HG03457 (cell line): ENCODE data around the gene ELF3.
"Not testable (repeated sequence)": the region's sequence is repeated elsewhere in the genome, so short reads cannot be mapped to it uniquely, and the experiment has no call there.

Experiments
- ATAC-seq: cut with Tn5 transposase; IDR thresholded peaks from one replicate; pipeline ENCODE4 v1.9.1; 2021; ENCODE audit warnings: moderate number of reproducible peaks; ENCODE audit not compliant: unreplicated experiment

The ELF3 gene

DNA sequence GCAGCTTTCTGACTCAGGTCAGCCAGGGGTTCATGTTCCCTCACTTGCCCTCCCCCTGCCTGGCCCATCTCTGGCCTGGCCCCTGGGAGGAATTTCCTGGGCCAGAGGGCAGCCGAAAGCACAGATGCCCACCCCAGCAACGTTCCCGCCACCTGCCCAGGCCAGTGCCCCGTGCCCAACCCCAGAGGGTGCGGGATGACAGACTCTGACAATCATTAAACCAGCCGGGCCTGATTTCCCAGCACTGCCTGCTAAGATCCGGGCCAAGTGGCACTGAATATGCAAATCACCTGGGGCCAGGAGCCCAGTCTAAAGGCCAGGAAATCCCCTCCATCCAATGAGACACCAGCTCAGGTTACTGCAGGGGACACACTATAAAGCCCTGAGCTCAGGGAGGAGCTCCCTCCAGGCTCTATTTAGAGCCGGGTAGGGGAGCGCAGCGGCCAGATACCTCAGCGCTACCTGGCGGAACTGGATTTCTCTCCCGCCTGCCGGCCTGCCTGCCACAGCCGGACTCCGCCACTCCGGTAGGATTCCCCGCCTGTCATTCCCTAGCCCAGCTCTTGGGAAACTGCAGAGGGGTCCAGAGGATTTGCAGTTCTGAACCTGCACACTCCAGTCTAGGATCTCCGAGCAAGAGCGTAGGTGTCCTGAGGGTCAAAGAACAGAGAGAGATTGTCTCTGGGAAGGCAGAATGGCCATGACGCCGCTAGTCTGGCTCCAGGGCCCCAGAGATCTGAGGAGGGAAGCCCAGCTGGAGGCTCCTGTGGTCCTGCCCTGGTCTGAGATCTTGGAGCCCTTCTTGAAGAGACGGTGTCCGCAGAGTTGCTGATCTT, at the start of gene ELF3:
TSS of gene ELF3 (plus strand) at position 408 of the 836 bp plus-strand sequence. CDS start 550 bp downstream, outside the sequence.
- ATAC-seq, result peak; percentile 76

DNA sequence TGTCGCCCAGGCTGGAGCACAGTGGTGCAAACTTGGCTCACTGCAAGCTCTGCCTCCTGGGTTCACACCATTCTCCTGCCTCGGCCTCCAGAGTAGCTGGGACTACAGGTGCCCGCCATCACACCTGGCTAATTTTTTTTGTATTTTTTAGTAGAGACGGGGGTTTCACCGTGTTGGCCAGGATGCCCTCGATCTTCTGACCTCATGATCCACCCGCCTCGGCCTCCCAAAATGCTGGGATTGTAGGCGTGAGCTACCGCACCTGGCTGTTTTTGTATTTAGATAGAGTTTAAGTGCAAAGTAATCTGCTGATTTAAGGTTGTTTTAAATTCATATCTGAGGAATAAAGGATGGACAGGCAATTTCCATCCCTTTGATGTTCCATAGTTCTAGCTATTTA, 48.0 kb upstream of the ELF3 start:
- ATAC-seq, result not testable (repeated sequence)

DNA sequence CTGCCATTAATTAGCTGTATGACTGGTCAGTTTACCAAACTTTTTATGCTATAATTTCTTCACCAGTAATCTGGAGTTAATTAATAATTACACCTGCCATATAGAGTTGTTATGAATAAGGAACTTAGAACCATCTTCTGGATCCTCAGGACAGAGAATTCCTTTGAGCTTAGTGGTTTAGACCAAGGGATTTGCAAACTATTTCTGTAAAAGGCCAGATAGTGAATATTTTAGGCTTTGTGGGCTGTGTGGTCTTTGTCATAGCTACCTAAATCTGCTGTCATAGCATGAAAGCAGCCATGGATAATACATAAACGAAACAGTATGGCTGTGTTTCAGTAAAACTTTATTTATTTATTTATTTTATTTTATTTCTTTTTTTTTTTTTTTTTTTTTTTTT, 46.1 kb upstream of the ELF3 start:
- no peak for ATAC-seq

DNA sequence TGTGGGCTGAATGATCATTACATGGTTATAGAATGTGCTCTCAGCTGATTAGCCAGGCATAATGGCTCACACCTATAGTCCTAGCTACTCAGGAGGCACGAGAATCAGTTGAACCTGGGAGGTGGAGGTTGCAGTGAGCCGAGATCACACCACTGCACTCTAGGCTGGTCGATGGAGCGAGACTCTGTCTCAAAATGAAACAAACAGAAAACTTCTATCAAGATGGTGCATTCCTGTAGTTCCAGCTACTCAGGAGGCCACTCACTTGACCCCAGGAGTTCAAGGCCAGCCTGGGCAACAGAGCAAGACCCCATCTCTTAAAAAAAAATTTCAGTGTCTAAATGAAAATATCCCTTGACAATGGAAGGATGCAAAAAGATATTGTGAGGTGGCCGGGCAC, 44.2 kb upstream of the ELF3 start:
- no peak for ATAC-seq

GRCh38 chr1:201968202-201968925, 42.0 kb upstream of the ELF3 start:
- no peak for ATAC-seq

- ATAC-seq, result no peak
Measured at GRCh38 chr1:201970334-201971159, 39.8 kb upstream of the ELF3 start.

DNA sequence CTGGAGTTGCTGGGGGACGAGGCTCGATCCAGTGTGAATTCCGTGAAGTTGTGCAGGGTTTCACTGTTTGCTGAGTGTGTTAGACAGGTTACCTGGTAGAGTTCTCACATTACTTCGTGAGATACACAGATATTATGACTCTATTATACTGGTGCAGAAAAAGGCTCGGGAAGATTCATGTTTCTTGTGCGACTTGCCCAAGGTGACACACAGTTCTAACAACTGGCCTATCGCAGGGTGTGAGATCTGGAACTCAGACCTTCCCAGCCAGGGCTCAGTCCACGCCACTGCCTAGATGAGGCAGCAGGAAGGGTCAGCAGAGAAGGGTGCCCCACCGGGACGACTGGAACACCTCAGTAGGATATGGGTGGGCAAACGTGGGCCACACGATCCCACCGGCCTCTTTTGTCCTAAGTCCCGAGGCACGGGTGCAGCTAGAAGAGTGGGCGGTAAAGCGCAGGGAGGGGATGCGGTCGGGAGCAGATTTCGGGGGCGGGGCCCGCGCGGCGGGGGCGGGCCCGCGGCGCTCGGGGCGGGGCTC, 28.2 kb upstream of the ELF3 start:
- peak; percentile 66 for ATAC-seq

DNA sequence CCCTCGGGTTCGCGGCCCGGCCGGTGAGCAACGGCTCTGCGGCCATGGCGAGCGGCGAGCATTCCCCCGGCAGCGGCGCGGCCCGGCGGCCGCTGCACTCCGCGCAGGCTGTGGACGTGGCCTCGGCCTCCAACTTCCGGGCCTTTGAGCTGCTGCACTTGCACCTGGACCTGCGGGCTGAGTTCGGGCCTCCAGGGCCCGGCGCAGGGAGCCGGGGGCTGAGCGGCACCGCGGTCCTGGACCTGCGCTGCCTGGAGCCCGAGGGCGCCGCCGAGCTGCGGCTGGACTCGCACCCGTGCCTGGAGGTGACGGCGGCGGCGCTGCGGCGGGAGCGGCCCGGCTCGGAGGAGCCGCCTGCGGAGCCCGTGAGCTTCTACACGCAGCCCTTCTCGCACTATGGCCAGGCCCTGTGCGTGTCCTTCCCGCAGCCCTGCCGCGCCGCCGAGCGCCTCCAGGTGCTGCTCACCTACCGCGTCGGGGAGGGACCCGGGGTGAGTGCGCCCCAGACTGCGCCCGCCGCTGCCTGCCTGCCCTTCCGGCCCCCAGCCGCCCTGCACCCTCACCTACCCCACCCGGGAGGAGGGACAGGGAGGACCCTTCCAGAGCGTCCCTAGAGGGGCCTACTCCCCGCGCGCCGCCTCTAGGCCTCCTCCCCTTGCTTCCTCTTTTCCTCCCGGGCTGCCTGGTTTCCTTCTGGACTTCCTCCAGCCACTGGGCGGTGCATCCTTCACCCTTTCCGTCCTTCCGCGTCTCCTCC, 27.6 kb upstream of the ELF3 start, which contains the start of gene RNPEP:
TSS of gene RNPEP (plus strand) at position 26 of the 757 bp plus-strand sequence. CDS start at position 45, 19 bp downstream.
- peak; percentile 38 for ATAC-seq

GRCh38 chr1:201983380-201983805, 27.0 kb upstream of the ELF3 start:
- no peak for ATAC-seq

DNA sequence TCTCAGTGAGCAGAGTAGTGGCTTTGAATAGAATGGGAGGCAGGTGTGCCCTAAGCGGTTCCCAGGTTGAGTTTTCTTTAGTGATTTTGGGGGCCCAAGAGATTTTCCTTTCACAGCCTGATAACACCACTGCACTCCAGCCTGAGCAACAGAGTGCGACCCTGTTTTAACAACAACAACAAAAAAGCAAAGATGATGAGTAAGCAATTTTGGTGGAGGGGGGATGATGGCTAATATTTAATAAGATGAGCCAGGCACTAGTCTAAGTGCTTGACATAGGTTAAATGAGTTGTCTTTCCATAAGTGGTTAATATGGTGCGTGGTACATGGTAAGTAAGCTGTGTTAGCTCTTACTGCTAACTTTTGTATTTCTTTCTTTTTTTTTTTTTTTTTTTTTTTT, 25.9 kb upstream of the ELF3 start:
- ATAC-seq, result no peak

DNA sequence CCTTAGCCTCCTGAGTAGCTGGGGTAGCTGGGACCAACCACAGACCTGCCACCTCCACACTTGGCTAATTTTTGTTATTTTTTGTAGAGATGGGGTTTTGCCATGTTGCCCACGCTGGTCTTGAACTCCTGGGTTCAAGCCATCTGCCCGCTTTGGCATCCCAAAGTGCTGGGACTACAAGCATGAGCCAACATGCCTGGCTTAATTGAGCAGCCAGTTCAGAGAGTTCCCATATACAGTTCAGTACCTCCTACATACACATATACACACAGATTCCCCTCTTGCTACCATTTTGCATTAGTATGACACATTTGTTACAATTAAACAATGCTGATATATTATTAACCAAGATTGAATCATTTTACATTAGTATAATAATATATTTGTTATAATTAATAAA, 25.0 kb upstream of the ELF3 start:
- no peak for ATAC-seq

DNA sequence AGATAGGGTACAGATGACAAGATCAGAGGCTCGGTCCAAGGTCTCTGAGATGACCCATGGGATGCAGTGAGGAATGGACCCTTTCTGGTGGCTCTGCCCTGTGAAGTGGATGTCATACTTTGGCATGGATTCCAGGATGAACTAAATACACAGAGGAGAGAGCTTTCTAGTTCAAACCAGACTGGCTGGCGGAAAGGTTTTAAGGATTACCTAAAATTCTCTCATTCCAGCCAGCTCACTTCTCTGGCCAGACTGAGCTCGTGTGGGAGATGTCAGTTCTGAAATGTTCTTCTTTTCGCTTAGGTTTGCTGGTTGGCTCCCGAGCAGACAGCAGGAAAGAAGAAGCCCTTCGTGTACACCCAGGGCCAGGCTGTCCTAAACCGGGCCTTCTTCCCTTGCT, 21.8 kb upstream of the ELF3 start:
- no peak for ATAC-seq

DNA sequence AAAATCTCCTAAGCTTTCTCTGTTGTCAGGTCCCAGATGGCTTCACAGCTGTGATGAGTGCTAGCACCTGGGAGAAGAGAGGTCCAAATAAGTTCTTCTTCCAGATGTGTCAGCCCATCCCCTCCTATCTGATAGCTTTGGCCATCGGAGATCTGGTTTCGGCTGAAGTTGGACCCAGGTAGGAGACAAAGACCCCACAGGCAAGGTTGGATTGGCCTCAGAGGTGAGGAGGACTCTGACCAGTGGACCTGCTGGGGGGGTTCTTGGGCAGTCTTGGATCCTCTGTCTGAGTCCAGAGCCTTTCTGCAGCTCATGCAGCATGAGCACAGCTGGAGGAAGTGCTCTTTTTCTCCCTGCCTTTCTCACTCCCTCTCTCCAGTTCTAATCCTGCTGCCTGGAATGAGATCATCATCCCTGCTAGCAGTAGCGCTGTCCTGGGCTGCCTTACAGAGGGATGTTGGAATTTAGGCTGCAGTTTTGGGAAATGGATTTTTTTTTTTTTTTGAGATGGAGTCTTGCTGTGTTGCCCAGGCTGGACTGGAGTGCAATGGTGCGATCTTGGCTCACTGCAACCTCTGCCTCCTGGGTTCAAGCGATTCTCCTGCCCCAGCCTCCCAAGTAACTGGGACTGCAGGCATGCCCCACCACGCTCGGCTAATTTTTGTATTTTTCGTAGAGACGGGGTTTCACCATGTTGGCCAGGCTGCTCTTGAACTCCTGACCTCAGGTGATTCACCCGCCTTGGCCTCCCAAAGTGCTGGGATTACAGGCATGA, 20.8 kb upstream of the ELF3 start:
- ATAC-seq, result no peak

DNA sequence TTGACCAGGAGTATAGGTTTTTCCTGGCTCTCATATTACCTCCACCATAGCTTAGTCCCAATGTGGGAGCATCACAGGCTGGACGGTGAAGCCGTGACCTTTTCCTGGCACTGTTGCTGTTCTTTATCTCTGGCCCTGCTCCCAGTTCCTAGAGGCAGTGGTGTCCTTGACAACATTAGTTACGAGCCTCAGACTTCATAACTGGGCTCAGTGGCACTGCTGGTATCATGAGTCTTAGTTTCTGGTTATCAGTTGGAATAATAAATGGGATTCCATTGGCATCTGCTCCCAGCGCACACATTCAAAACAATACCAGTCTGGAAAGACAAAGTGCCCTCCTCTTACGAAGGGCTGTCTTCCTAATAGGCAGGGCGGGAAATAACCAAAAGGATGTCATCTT, 20.0 kb upstream of the ELF3 start:
- no peak for ATAC-seq

DNA sequence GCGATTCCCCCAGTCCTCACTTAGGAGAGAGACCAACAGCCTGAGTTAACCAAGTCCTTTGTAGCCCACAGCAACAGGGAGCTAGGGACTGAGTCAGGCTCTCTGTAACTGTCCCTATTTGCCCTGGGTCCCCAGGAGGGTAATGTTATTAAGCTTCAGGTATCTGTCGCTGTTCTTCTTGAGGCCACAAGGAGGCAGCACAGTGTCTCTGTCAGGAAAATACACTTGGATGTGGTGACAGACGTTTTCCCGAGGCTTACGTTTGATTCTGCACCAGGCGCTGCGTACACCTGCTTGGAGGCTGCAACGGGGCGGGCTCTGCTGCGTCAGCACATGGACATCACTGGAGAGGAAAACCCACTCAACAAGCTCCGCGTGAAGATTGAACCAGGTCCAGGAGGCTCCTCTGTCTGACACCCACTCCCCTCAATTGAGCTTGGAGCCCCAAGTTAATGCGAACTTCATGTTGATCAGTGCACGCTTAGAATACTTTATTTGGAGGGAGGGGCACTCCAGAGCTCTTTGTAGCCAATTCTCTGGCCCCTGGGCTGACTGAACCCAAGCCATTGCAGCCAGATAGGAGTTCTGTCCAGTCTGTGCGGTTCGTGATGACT, 10.7 kb upstream of the ELF3 start:
- ATAC-seq, result no peak

DNA sequence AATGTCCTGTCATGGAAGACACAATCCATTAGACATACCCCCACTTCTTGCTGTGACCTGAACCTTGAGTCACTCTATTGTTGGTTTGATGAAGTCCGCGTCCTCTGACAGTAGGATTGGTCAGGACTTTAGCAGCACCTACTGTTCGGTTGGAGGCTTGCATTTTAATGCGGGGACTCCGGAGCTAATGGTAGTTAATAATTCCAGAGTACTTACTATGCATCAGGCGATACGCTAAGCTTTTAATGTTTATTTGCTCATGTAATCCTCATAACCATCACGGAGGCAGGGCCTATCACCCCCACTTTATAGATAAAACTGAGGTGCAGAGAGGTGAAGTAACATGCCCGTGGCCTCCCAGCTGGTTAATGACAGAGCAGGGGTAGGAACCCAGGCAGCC, 7.9 kb upstream of the ELF3 start:
- no peak for ATAC-seq

DNA sequence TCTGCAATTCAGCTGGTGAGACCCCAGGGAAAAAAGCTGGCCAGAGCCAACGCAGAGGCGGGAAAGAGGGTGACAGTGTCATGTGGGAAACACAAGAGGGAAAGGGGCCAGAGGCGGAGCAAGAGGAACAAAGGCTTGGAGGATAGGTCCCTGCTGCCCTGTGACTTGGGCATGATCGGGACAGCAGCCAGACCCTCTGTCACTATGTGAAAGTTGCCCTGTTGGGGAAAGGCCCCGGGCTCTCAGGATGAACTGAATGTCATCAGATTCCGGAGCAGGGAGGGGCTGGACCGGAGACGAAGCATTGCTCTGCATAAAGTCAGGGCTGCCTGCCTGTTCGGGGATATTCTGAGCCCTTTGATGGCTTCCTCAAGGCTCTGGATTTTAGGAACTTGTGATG, 5.7 kb upstream of the ELF3 start:
- no peak for ATAC-seq

- no peak for ATAC-seq
Measured at GRCh38 chr1:202005958-202006357, 4.4 kb upstream of the ELF3 start.

- no peak for ATAC-seq
Measured at GRCh38 chr1:202007304-202007703, 3.1 kb upstream of the ELF3 start.
